Measurements from ENCODE around the gene ERICH6B.

DNA sequence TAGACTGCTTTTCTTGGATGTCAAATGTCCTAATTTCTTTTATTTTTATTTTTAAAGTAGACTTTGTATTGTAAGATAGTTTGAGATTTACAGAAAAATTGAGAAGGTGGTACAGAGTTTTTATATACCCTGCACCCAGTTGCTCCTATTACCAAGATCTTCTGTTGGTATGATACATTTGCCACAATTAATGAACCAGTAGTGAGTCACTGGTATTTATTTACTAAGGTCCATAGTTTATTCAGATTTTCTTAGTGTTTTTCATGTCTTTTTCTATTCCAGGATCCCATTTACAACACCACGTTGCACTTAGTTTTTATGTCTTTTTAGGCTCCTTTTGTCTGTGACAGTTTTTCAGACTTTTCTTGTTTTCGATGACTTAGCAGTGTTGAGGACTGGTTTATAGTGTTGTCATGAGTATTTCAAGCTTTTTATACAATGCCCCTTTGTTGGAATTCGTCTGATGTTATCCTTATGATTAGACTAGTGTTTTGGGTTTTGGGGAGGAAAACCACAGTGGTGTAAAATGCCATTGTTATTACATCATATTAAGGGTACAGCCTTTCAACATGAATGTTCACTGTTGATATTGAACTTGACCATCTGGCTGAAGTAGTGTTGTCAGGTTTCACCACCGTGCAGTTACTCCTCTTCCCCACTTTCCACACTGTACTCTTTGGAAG is 114.9 kb downstream of the ERICH6B start:
- TF ChIP-seq POLR2A (IDR thresholded peaks at IDR 0.05) (no peak), CTCF (IDR thresholded peaks at IDR 0.05) (no peak)
